Measurements from ENCODE around the gene U2SURP.

The U2SURP gene

GRCh38 chr3:143001369-143002082, at the start of gene U2SURP:
Gene U2SURP (plus strand): TSS chr3:143001570. CDS start chr3:143001629, 59 bp downstream.
- peak within 1 kb of the TSS; percentile 97 for H3K9ac ChIP-seq
- peaks cover 20% of the 10 kb centered on the region for H4K20me1 ChIP-seq (ENCODE audit: insufficient read depth)
- H3K27ac ChIP-seq = peak within 1 kb of the TSS; percentile 89
- H2AFZ ChIP-seq (ENCODE audit: low read depth) = peak within 1 kb of the TSS; percentile 81
- no peaks in the 10 kb centered on the region for H3K27me3 ChIP-seq (ENCODE audit: insufficient read depth, low read depth)
- peak within 1 kb of the TSS; percentile 91 for H3K4me3 ChIP-seq (IDR thresholded peaks at IDR 0.05; ENCODE audit: insufficient read depth, low read depth, low read length)
- TF ChIP-seq, protein P1, sequence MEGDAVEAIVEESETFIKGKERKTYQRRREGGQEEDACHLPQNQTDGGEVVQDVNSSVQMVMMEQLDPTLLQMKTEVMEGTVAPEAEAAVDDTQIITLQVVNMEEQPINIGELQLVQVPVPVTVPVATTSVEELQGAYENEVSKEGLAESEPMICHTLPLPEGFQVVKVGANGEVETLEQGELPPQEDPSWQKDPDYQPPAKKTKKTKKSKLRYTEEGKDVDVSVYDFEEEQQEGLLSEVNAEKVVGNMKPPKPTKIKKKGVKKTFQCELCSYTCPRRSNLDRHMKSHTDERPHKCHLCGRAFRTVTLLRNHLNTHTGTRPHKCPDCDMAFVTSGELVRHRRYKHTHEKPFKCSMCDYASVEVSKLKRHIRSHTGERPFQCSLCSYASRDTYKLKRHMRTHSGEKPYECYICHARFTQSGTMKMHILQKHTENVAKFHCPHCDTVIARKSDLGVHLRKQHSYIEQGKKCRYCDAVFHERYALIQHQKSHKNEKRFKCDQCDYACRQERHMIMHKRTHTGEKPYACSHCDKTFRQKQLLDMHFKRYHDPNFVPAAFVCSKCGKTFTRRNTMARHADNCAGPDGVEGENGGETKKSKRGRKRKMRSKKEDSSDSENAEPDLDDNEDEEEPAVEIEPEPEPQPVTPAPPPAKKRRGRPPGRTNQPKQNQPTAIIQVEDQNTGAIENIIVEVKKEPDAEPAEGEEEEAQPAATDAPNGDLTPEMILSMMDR (conservative IDR thresholded peaks at IDR 0.05; ENCODE audit: low read depth, low read length) = no peak
- H3K36me3 ChIP-seq (ENCODE audit: insufficient read depth) = no peaks in the 10 kb centered on the region
- H3K4me2 ChIP-seq = peak within 1 kb of the TSS; percentile 88
- H3K79me2 ChIP-seq (ENCODE audit: insufficient read depth, low read depth) = peaks cover 51% of the 10 kb centered on the region
- H3K4me1 ChIP-seq (ENCODE audit: low read depth, poor library complexity, severe bottlenecking) = peaks cover 40% of the 10 kb centered on the region

DNA sequence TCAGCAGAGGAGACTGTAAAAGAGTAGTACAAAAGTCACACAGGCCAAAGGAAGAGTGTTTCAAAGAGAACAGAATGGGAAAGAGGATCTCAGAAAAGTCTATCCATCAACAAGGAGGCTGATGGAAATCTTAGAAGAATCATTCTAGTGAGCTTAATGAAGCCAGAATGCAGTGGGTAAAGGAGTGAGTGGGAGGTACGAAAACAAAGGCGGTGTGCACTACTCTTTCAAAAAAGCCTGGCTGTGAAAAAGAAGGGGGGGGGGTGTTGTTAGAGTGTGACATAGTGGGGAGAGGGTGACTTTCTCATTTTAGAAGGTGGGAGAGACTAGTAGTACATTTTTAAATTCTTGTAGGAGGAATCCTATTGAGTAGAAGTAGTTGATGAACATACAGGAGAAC, 49.6 kb upstream of the U2SURP start:
- Histone ChIP-seq H3K4me2 (no peak overlapping the region), H4K20me1 (ENCODE audit: insufficient read depth) (no peaks in the 10 kb centered on the region), H2AFZ (ENCODE audit: low read depth) (no peak overlapping the region), H3K9ac (no peak overlapping the region), H3K27ac (no peak overlapping the region), H3K27me3 (ENCODE audit: insufficient read depth, low read depth) (no peaks in the 10 kb centered on the region), H3K36me3 (ENCODE audit: insufficient read depth) (no peaks in the 10 kb centered on the region), H3K4me3 (IDR thresholded peaks at IDR 0.05; ENCODE audit: insufficient read depth, low read depth, low read length) (no peak overlapping the region), H3K79me2 (ENCODE audit: insufficient read depth, low read depth) (no peaks in the 10 kb centered on the region), H3K4me1 (ENCODE audit: low read depth, poor library complexity, severe bottlenecking) (no peaks in the 10 kb centered on the region)
- TF ChIP-seq, protein P1 (conservative IDR thresholded peaks at IDR 0.05; ENCODE audit: low read depth, low read length) = no peak

DNA sequence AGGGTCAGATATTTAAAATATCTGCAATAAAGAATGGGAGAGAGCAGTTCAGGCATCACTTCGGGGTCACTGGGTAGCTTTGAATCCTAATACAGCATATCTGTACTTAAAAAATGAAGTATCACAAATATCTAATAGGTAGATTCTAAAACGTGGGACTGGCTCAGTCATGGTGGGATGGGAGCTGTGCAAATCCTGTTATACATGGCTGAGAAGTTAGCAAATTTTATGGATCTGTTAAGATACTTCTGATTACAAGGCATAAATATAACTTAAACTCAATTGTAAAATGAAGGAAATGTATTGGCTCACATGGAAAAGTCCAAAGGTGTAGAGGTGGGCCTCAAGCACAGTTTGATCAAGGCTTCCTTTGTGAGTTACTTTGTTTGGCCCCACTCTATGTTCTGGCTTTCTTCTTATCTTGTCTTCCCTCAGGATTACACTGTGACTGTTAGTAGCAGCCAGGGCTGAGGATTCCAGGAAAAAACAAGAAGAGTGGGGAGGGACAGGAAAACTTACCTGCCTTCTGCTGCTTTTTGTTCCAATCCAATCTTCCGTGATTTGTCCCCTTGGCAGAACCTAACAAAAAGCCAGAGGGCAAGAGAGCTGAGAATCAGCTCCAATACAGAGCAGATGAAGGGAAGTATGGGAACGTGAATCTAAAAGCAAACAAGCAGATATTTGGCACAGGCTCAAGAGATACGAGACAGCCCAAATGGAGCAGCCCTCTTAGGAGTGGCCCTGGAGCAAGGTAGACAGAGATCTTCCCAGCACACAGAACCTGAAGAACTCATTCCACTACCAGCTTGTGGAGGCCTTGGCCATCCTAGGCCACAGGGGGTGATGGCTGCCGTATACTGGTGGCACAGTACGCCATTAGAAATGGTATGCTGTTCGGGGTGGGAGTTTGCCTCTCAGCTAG, 48.8 kb upstream of the U2SURP start:
- Histone ChIP-seq H3K27me3 (ENCODE audit: insufficient read depth, low read depth) (no peaks in the 10 kb centered on the region), H3K9ac (no peak overlapping the region), H3K4me1 (ENCODE audit: low read depth, poor library complexity, severe bottlenecking) (no peaks in the 10 kb centered on the region), H3K36me3 (ENCODE audit: insufficient read depth) (no peaks in the 10 kb centered on the region), H3K4me3 (IDR thresholded peaks at IDR 0.05; ENCODE audit: insufficient read depth, low read depth, low read length) (no peak overlapping the region), H3K27ac (no peak overlapping the region), H3K79me2 (ENCODE audit: insufficient read depth, low read depth) (no peaks in the 10 kb centered on the region), H4K20me1 (ENCODE audit: insufficient read depth) (no peaks in the 10 kb centered on the region), H2AFZ (ENCODE audit: low read depth) (no peak overlapping the region), H3K4me2 (no peak overlapping the region)
- TF ChIP-seq, protein P1 (conservative IDR thresholded peaks at IDR 0.05; ENCODE audit: low read depth, low read length) = no peak

GRCh38 chr3:142953443-142953842, 47.9 kb upstream of the U2SURP start:
- Histone ChIP-seq H3K4me3 (IDR thresholded peaks at IDR 0.05; ENCODE audit: insufficient read depth, low read depth, low read length) (no peak overlapping the region), H3K36me3 (ENCODE audit: insufficient read depth) (no peaks in the 10 kb centered on the region), H4K20me1 (ENCODE audit: insufficient read depth) (no peaks in the 10 kb centered on the region), H3K9ac (no peak overlapping the region), H3K4me1 (ENCODE audit: low read depth, poor library complexity, severe bottlenecking) (no peaks in the 10 kb centered on the region), H3K79me2 (ENCODE audit: insufficient read depth, low read depth) (no peaks in the 10 kb centered on the region), H3K27me3 (ENCODE audit: insufficient read depth, low read depth) (no peaks in the 10 kb centered on the region), H2AFZ (ENCODE audit: low read depth) (no peak overlapping the region), H3K27ac (no peak overlapping the region), H3K4me2 (no peak overlapping the region)
- TF ChIP-seq, protein P1 (conservative IDR thresholded peaks at IDR 0.05; ENCODE audit: low read depth, low read length) = no peak
